ENCODE data around the gene NEUROG1. TPM values are rescaled to one million over a fixed set of nuclear protein-coding genes. Genes with fewer than 3 reads are reported as not detected.

Gene NEUROG1
- total and polyA plus RNA-seq, 10 donors, result not detected

DNA sequence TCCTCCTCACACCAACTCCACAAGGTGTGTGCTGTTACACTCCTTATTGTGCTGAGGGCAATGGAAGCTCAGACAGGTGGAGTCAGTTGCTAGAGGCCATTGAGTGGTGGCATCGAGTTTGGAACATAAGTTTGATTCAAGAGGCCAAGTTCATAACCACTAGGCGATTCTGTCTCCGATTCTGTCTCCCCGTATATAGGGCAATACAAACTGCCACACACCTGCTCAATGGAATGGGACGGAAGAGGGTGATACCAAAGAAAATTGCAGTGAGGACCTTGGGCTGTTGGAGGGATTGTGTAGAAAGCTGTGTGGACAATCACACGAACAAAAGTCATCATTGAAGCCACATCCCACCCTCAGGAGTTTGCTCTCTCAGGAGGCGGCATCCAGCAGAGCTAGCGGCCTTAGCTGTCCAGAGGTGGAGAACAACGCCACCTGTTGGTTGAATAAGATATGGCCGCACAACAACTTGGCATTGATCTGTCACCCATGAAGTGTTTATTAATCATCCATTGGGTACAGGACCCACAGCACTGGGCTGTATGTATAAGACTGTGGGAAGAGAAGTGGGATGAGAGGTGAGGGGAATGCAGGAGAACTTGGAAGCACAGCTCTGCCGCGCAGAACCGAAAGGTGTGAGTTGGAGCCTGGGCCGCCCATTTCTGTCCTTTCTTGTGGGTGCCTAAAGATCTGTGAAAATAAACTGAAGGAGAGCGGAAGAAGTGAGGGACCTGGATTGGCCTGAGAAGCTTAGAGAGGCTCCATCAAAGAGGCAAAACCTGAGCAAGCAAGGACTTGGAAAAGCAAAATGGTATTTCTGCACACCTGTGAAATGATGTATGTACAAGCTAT lies 16.1 kb upstream of the NEUROG1 start:
- peaks cover 0 to 4% (median 0%) of the 10 kb centered on the region in 6 donors for H3K4me1 ChIP-seq
- TF ChIP-seq, protein P1, sequence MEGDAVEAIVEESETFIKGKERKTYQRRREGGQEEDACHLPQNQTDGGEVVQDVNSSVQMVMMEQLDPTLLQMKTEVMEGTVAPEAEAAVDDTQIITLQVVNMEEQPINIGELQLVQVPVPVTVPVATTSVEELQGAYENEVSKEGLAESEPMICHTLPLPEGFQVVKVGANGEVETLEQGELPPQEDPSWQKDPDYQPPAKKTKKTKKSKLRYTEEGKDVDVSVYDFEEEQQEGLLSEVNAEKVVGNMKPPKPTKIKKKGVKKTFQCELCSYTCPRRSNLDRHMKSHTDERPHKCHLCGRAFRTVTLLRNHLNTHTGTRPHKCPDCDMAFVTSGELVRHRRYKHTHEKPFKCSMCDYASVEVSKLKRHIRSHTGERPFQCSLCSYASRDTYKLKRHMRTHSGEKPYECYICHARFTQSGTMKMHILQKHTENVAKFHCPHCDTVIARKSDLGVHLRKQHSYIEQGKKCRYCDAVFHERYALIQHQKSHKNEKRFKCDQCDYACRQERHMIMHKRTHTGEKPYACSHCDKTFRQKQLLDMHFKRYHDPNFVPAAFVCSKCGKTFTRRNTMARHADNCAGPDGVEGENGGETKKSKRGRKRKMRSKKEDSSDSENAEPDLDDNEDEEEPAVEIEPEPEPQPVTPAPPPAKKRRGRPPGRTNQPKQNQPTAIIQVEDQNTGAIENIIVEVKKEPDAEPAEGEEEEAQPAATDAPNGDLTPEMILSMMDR (IDR thresholded peaks at IDR 0.05 in 8 of 11, conservative IDR thresholded peaks at IDR 0.05 in 3 of 11), result peak; percentile 39 to 79 (median 74)
- TF ChIP-seq POLR2A (IDR thresholded peaks at IDR 0.05), result no peak
- H3K4me3 ChIP-seq, result no peak overlapping the region
- H3K27ac ChIP-seq, result no peak overlapping the region
- DNase-seq, result no peak
- peaks cover 0 to 85% (median 12%) of the 10 kb centered on the region in 7 donors for H3K27me3 ChIP-seq (replicated peaks in 1 of 7)
- intact Hi-C loops (cut with DNase I; ENCODE audit: low total_unique reads), result loop anchor here (5.0 kb wide), 1 partner anchor 85 kb away; no protein-coding TSS in a partner anchor
- 38 to 46% (median 40%) methylated on average over 15 of the region's 15 CpGs for WGBS, 5 donors
- H3K36me3 ChIP-seq, result no peaks in the 10 kb centered on the region
- no peaks in the 10 kb centered on the region for H3K9me3 ChIP-seq

GRCh38 chr5:135549413-135549812 lies 13.6 kb upstream of the NEUROG1 start:
- no peak overlapping the region for H3K27ac ChIP-seq
- TF ChIP-seq POLR2AphosphoS5 (IDR thresholded peaks at IDR 0.05) (no peak), POLR2A (IDR thresholded peaks at IDR 0.05) (no peak)
- TF ChIP-seq, protein P1 (IDR thresholded peaks at IDR 0.05 in 8 of 11, conservative IDR thresholded peaks at IDR 0.05 in 3 of 11), result no peak
- H3K36me3 ChIP-seq, result no peaks in the 10 kb centered on the region
- no peak overlapping the region for H3K4me3 ChIP-seq
- 38 to 48% (median 44%) methylated on average over 4 of the region's 4 CpGs for WGBS, 5 donors
- H3K4me1 ChIP-seq, result peaks cover 0 to 13% (median 6%) of the 10 kb centered on the region in 6 donors
- intact Hi-C loops (cut with DNase I; ENCODE audit: low total_unique reads), result no loop called here
- DNase-seq, result no peak
- H3K9me3 ChIP-seq, result no peaks in the 10 kb centered on the region
- peaks cover 0 to 85% (median 26%) of the 10 kb centered on the region in 7 donors for H3K27me3 ChIP-seq (replicated peaks in 1 of 7)

- no peaks in the 10 kb centered on the region for H3K36me3 ChIP-seq
- H3K27me3 ChIP-seq (replicated peaks in 1 of 7), result peaks cover 0 to 85% (median 39%) of the 10 kb centered on the region in 7 donors
- TF ChIP-seq, protein P1 (IDR thresholded peaks at IDR 0.05 in 8 of 11, conservative IDR thresholded peaks at IDR 0.05 in 3 of 11), result no peak
- TF ChIP-seq POLR2A (IDR thresholded peaks at IDR 0.05) (no peak), POLR2AphosphoS5 (IDR thresholded peaks at IDR 0.05) (no peak)
- intact Hi-C loops (cut with DNase I; ENCODE audit: low total_unique reads), result no loop called here
- 51 to 75% (median 58%) methylated on average over 8 of the region's 8 CpGs for WGBS, 5 donors
- no peak overlapping the region for H3K27ac ChIP-seq
- DNase-seq, result no peak
- H3K4me1 ChIP-seq, result peaks cover 12 to 29% (median 23%) of the 10 kb centered on the region in 6 donors
- no peak overlapping the region for H3K4me3 ChIP-seq
- no peaks in the 10 kb centered on the region for H3K9me3 ChIP-seq
These were observed 12.0 kb upstream of the NEUROG1 start for GRCh38 chr5:135547590-135548254.

- 37 to 66% (median 51%) methylated on average over 4 of the region's 4 CpGs for WGBS, 5 donors
- no peak overlapping the region for H3K4me3 ChIP-seq
- H3K4me1 ChIP-seq, result peaks cover 12 to 31% (median 26%) of the 10 kb centered on the region in 6 donors
- DNase-seq, result no peak
- TF ChIP-seq POLR2A (IDR thresholded peaks at IDR 0.05) (no peak), POLR2AphosphoS5 (IDR thresholded peaks at IDR 0.05) (no peak)
- TF ChIP-seq, protein P1 (IDR thresholded peaks at IDR 0.05 in 8 of 11, conservative IDR thresholded peaks at IDR 0.05 in 3 of 11), result no peak
- intact Hi-C loops (cut with DNase I; ENCODE audit: low total_unique reads), result no loop called here
- H3K27me3 ChIP-seq (replicated peaks in 1 of 7), result peaks cover 0 to 86% (median 46%) of the 10 kb centered on the region in 7 donors
- no peaks in the 10 kb centered on the region for H3K36me3 ChIP-seq
- no peaks in the 10 kb centered on the region for H3K9me3 ChIP-seq
- no peak overlapping the region for H3K27ac ChIP-seq
These were observed 11.1 kb upstream of the NEUROG1 start for GRCh38 chr5:135546912-135547311.
